Right lobe of liver (tissue), 6 donors: ENCODE measurements around the gene PRICKLE1. TPM values are rescaled to one million over a fixed set of nuclear protein-coding genes. Genes with fewer than 3 reads are reported as not detected.

Experiments used
- ATAC-seq, 4 donors: fragments of 200-7000 bp; cut with Tn5 transposase; one replicate each; pipeline ENCODE4 v1.9.1; 2020; ENCODE audit warnings: mild to moderate bottlenecking in 4 of 4, moderate library complexity in 4 of 4
- DNase-seq, 3 donors: peaks; one replicate each; pipeline ENCODE4 v3.0.0-alpha.2; 2020
- H3K27ac ChIP-seq, 3 donors: fragments of 200-600 bp; one replicate each; pipeline ENCODE4 v1.8.0; 2022
- H3K27me3 ChIP-seq, 2 donors: fragments of 200-600 bp; one replicate each; pipeline ENCODE4 v1.8.0; 2022
- H3K36me3 ChIP-seq, 4 donors: fragments of 200-600 bp; sonication (generic) in 1 of 4; one replicate each; pipeline versions ENCODE4 v1.5.1 to v1.8.0; 2017 to 2022; ENCODE audit warnings: control low read depth in 1 of 4
- H3K4me1 ChIP-seq, 4 donors: fragments of 200-600 bp; sonication (generic) in 1 of 4; one replicate each; pipeline versions ENCODE4 v1.5.1 to v1.8.0; 2017 to 2022; ENCODE audit warnings: control low read depth in 1 of 4
- H3K4me3 ChIP-seq, 3 donors: fragments of 200-600 bp; one replicate each; pipeline ENCODE4 v1.8.0; 2022
- H3K9me3 ChIP-seq, 4 donors: fragments of 200-600 bp; sonication (generic) in 1 of 4; one replicate each; pipeline versions ENCODE4 v1.5.1 to v1.8.0; 2017 to 2022; ENCODE audit warnings: control low read depth in 1 of 4
- CTCF ChIP-seq, 4 donors: fragments of 200-600 bp in 3 of 4; fragments of 450-650 bp in 1 of 4; IDR thresholded peaks; one replicate each; pipeline versions ENCODE4 v1.5.1 to v1.8.0; 2016 to 2022; ENCODE audit warnings: antibody characterized with exemption in 4 of 4, mild to moderate bottlenecking in 2 of 4
- POLR2A ChIP-seq: fragments of 450-650 bp; IDR thresholded peaks from one replicate; pipeline ENCODE4 v1.6.1; 2017; ENCODE audit warnings: antibody characterized with exemption, mild to moderate bottlenecking
- WGBS: methylation state at CpG from one replicate; pipeline ENCODE4 v1.1.6; 2018; ENCODE audit warnings: low coverage, low lambda C conversion rate; ENCODE audit not compliant: insufficient coverage; ENCODE audit errors: missing lambda C conversion rate; 5-methylcytosine and 5-hydroxymethylcytosine counted together
- intact Hi-C, 2 donors: fragments of 100-400 bp; cut with DNase I; formaldehyde crosslinking; loops; one replicate each; pipeline versions ENCODE4 v1.11.2 to v1.14.1; 2022
- long read RNA-seq: library from polyadenylated mRNA; unstranded; transcript quantifications from one replicate; pipeline ENCODE4 v2.0.0, GENCODE V29; 2019
- total RNA-seq, 6 experiments: library from RNA; depleted of rRNA in 2 of 6; stranded (reverse); fragments of >200 nt in 2 of 6; fragmentation: NEBNext Ultra II Directional in 3 of 6; extraction: Animal tissue kit (Norgen Biotek cat#: 25700) in 3 of 6; gene quantifications; one replicate each; pipeline versions ENCODE4 v1.1.0 to v1.2.4, GENCODE V29; 2016 to 2023
- donor health status: DM: no; HTN: yes; CAD: no.
- donor health status: DM: no; HTN: no; CAD: no.
- donor health status: DM: no; HTN: no; CAD: no.
- donor health status: DM: no; HTN: yes; CAD: no.
- donor health status: DM: no; HTN: yes; CAD: no.

PRICKLE1 gene
- 1 to 10 TPM in 3 of 6 experiments, under 1 TPM in 3; 0.79 to 2.9 (median 1.1) TPM for total RNA-seq
- long read RNA-seq: 0 reads

GRCh38 chr12:42589465-42590329 is at the start of gene PRICKLE1:
TSS of gene PRICKLE1 (minus strand) at chr12:42589746. CDS start at chr12:42472516, 117,230 bp downstream.
- ATAC-seq: peak; percentile 76 to 85 (median 82)
- intact Hi-C loops: no loop called here
- TF ChIP-seq CTCF (IDR thresholded peaks at IDR 0.05): no peak
- no peak for TF ChIP-seq POLR2A
- Histone ChIP-seq H3K4me1 (peaks cover 0 to 5% (median 2%) of the 10 kb centered on the region in 4 donors), H3K27ac (peak within 1 kb of the TSS in 1 of 3 donors; percentile 22), H3K27me3 (peaks cover 0 to 9% of the 10 kb centered on the region in 2 donors), H3K36me3 (no peaks in the 10 kb centered on the region), H3K9me3 (no peaks in the 10 kb centered on the region), H3K4me3 (peak within 1 kb of the TSS; percentile 49 to 57 (median 53))
- WGBS: under 1% methylated on average over 15 of the region's 107 CpGs
- peak in 1 of 3 donors; percentile 33 for DNase-seq

- 53% methylated on average over 4 of the region's 4 CpGs for WGBS
- Histone ChIP-seq H3K4me3 (no peak overlapping the region), H3K9me3 (no peaks in the 10 kb centered on the region), H3K27me3 (no peaks in the 10 kb centered on the region), H3K27ac (no peak overlapping the region), H3K36me3 (no peaks in the 10 kb centered on the region), H3K4me1 (no peaks in the 10 kb centered on the region)
- intact Hi-C loops: no loop called here
- ATAC-seq (no peak), DNase-seq (no peak)
- TF ChIP-seq POLR2A (no peak), CTCF (IDR thresholded peaks at IDR 0.05) (no peak)
Observed at GRCh38 chr12:42638697-42639096, 49.2 kb upstream of the PRICKLE1 start.

GRCh38 chr12:42638011-42638410 is 48.5 kb upstream of the PRICKLE1 start:
- H3K4me1 ChIP-seq: no peaks in the 10 kb centered on the region
- TF ChIP-seq CTCF (IDR thresholded peaks at IDR 0.05) (no peak), POLR2A (no peak)
- no peak overlapping the region for H3K27ac ChIP-seq
- no peaks in the 10 kb centered on the region for H3K36me3 ChIP-seq
- intact Hi-C loops: no loop called here
- no peaks in the 10 kb centered on the region for H3K27me3 ChIP-seq
- ATAC-seq (no peak), DNase-seq (no peak)
- H3K4me3 ChIP-seq: no peak overlapping the region
- no peaks in the 10 kb centered on the region for H3K9me3 ChIP-seq

- Histone ChIP-seq H3K9me3 (no peaks in the 10 kb centered on the region), H3K27me3 (no peaks in the 10 kb centered on the region), H3K36me3 (no peaks in the 10 kb centered on the region), H3K4me1 (no peaks in the 10 kb centered on the region), H3K4me3 (no peak overlapping the region), H3K27ac (no peak overlapping the region)
- no peak for ATAC-seq
- no peak for TF ChIP-seq CTCF (IDR thresholded peaks at IDR 0.05)
- TF ChIP-seq POLR2A: no peak
- WGBS: 80% methylated on average over 11 of the region's 21 CpGs
- intact Hi-C loops: no loop called here
- no peak for DNase-seq
Observed at GRCh38 chr12:42636993-42637392, 47.4 kb upstream of the PRICKLE1 start.
